Neutrophil (primary cell): Measurements from ENCODE around the gene NUB1.

ENCODE experiments used
- H3K27ac ChIP-seq: fragments of 200-600 bp; sonication (generic); 2 replicates; pipeline ENCODE4 v1.5.1; 2016; ENCODE audit warnings: mild to moderate bottlenecking, moderate library complexity
- H3K27me3 ChIP-seq: fragments of 200-600 bp; sonication (generic); 2 replicates; pipeline ENCODE4 v1.6.0; 2016; ENCODE audit warnings: mild to moderate bottlenecking
- H3K36me3 ChIP-seq: fragments of 200-600 bp; sonication (generic); 2 replicates; pipeline ENCODE4 v1.5.1; 2017
- H3K4me1 ChIP-seq, 2 experiments: fragments of 200-600 bp in 1 of 2; sonication (generic) in 1 of 2; 1 replicate in 1 of 2; 2 replicates in 1 of 2; pipeline versions ENCODE4 v1.5.1 to v1.6.1; 2013 to 2016; ENCODE audit warnings: low read depth in 1 of 2, low read length in 1 of 2, mild to moderate bottlenecking in 1 of 2, moderate library complexity in 1 of 2; ENCODE audit not compliant: control insufficient read depth in 1 of 2, insufficient read depth in 1 of 2
- H3K4me3 ChIP-seq, 2 experiments: fragments of 200-600 bp in 1 of 2; sonication (generic) in 1 of 2; 1 replicate in 1 of 2; 2 replicates in 1 of 2; pipeline ENCODE4 v1.5.1; 2013 to 2016; ENCODE audit warnings: low read depth in 1 of 2, low read length in 1 of 2, mild to moderate bottlenecking in 1 of 2, moderate library complexity in 1 of 2
- H3K9me3 ChIP-seq: fragments of 200-600 bp; sonication (generic); 2 replicates; pipeline ENCODE4 v1.5.1; 2016
- TF ChIP-seq, protein P1 (sequence below): fragments of 200-600 bp; sonication (generic); IDR thresholded peaks from 2 replicates; pipeline ENCODE4 v1.5.1; 2016; ENCODE audit warnings: antibody characterized with exemption

Gene NUB1

DNA sequence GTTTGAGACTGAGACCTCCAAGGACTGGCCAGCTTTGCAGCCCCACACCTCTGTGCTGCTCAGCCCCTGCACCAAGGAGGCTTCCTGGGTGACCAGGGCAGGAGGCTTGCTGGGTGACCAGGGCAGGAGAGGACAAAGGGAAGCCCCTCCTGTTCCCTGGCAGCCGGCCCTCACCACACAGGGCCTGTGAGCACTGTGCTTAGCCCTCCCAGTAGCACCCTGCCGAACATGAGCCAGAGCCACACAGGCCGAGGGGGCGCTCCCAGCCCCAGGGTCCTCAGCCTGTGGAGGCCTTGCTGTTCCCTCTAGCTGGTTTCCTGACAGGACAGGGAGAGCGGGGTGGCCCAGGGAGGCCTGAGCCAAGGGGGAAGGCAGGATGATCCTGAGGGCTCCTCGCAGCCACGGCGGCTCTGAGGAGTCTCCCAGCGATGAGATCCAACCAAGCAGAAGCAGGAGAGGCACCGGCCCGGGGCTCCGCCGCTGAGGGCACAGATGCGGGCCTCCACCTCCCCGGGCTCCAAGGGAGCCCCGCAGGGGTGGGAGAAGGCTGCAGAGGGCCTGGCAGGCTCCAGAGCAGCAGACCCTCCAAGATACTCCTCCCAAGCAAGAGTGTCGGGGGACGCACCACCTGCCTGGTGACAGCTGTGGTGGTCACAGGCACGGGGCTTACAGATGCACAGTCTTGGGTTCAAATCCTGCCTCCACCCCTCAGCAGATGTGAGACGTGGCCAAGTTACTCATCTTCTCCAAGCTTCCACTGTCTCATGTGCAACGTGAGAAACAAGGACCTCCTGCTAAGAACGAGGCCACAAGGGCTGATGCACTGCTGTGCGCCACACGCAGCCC lies 45.8 kb downstream of the NUB1 start:
- Histone ChIP-seq H3K9me3 (no peaks in the 10 kb centered on the region), H3K36me3 (no peaks in the 10 kb centered on the region), H3K27ac (no peak overlapping the region), H3K27me3 (peaks cover 52% of the 10 kb centered on the region), H3K4me1 (no peaks in the 10 kb centered on the region), H3K4me3 (no peak overlapping the region)
- TF ChIP-seq, protein P1, sequence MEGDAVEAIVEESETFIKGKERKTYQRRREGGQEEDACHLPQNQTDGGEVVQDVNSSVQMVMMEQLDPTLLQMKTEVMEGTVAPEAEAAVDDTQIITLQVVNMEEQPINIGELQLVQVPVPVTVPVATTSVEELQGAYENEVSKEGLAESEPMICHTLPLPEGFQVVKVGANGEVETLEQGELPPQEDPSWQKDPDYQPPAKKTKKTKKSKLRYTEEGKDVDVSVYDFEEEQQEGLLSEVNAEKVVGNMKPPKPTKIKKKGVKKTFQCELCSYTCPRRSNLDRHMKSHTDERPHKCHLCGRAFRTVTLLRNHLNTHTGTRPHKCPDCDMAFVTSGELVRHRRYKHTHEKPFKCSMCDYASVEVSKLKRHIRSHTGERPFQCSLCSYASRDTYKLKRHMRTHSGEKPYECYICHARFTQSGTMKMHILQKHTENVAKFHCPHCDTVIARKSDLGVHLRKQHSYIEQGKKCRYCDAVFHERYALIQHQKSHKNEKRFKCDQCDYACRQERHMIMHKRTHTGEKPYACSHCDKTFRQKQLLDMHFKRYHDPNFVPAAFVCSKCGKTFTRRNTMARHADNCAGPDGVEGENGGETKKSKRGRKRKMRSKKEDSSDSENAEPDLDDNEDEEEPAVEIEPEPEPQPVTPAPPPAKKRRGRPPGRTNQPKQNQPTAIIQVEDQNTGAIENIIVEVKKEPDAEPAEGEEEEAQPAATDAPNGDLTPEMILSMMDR = no peak

DNA sequence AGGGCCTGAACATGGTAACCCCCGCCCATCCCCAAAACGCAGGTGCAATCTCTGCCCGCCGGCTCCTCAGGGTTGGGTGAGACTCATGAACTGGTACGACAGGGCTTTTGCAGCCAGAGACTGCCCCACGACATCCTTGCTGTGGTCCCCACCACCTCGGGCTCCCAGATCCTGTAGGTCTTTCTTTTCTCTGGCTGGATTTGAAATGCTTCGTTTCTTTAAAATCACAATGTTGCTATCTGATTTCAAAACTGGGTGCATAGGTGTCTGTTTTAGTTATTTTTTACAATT lies 46.3 kb downstream of the NUB1 start:
- Histone ChIP-seq H3K36me3 (no peaks in the 10 kb centered on the region), H3K9me3 (no peaks in the 10 kb centered on the region), H3K4me3 (no peak overlapping the region), H3K4me1 (no peaks in the 10 kb centered on the region), H3K27me3 (peaks cover 46% of the 10 kb centered on the region), H3K27ac (no peak overlapping the region)
- TF ChIP-seq, protein P1 = no peak

GRCh38 chr7:151388430-151388829 lies 46.8 kb downstream of the NUB1 start:
- no peaks in the 10 kb centered on the region for H3K36me3 ChIP-seq
- TF ChIP-seq, protein P1 = no peak
- no peaks in the 10 kb centered on the region for H3K4me1 ChIP-seq
- H3K27me3 ChIP-seq = peaks cover 42% of the 10 kb centered on the region
- no peak overlapping the region for H3K4me3 ChIP-seq
- no peak overlapping the region for H3K27ac ChIP-seq
- no peaks in the 10 kb centered on the region for H3K9me3 ChIP-seq

DNA sequence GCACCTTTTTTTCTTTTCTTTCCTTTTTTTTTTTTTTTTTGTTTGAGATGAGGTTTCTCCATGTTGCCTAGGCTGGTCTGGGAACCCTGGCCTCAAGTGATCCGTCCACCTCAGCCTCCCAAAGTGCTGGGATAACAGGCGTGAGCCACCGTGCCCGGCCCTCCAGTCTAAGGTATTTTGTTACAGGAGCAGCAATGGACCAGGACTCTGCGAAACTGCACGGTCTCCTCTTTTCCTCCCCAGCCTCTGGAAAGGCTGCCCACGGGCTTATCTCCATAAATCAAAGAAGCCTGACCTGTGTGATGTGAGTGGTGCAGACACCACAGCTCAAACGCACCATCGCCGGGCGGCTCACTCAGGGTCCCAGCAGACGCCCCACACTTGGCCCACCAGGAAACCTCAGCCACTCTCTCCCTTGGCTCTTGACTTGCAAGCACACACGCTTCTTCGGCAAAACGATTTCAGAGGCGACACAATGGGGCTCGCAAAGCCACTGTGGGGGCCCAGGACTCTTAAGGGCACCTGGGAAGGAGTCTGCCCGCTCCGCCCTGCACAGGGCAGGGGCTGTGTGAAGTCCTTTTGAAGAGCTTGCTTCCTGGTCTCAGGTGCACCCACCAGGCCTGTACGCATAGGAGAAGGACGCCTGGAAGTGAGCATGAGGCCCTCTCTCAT lies 47.6 kb downstream of the NUB1 start:
- Histone ChIP-seq H3K27me3 (peaks cover 34% of the 10 kb centered on the region), H3K27ac (no peak overlapping the region), H3K4me3 (no peak overlapping the region), H3K9me3 (no peaks in the 10 kb centered on the region), H3K36me3 (no peaks in the 10 kb centered on the region), H3K4me1 (no peaks in the 10 kb centered on the region)
- TF ChIP-seq, protein P1 = no peak

DNA sequence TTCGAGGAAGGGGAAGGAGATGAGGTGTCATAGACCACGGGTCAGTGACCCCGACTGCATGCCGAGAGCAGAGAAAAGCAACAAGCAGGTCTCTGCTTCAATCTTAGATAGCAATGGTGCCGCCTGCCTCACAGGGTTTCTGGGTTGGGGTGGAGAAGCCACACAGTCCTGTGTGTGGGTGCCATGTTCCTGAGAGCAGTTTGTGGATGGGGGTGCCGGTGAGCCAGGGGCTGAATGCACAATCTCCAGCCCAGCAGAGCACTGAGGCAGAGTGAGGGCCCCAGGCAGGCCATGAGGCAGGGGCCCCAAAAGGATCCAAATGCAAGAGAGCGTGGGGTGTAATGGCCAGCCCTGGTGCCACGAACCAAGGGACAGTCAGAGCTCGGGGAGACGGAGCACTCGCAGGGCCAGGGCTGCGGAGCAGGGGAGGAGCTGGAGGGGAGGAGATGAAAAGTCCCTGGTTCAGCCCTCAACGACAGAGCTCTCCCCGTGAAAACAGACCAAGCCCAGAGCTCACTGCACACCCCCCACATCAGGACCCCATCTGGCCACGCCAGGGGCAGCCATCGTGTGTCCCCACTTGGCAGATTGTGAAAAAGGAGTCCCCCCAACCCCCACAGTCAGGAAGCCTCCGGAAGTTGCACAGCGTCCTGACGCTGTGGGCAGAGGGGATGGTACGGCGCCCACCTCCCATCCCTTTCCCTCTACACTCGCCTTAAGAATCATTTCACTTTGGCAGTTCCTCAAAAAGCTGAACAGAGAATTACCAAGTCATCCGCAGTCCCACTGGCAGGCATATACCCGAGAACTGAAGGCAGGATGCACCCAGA lies 48.4 kb downstream of the NUB1 start:
- H3K4me1 ChIP-seq = no peaks in the 10 kb centered on the region
- no peak overlapping the region for H3K27ac ChIP-seq
- no peaks in the 10 kb centered on the region for H3K9me3 ChIP-seq
- peaks cover 26% of the 10 kb centered on the region for H3K27me3 ChIP-seq
- no peak overlapping the region for H3K4me3 ChIP-seq
- H3K36me3 ChIP-seq = no peaks in the 10 kb centered on the region
- TF ChIP-seq, protein P1 = no peak
